SU-DHL-6 (cell line): Measurements from ENCODE around the gene PDE4D.

Experiments used
- CTCF ChIP-seq: fragments of 200-600 bp; sonication (generic); IDR thresholded peaks from one replicate; pipeline ENCODE4 v1.5.1; 2017; ENCODE audit warnings: antibody characterized with exemption, mild to moderate bottlenecking, low read length, moderate library complexity; ENCODE audit not compliant: insufficient read depth, poor library complexity, severe bottlenecking
- EZH2phosphoT487 ChIP-seq: fragments of 200-600 bp; sonication (generic), shearing (Covaris generic); conservative IDR thresholded peaks from 2 replicates; pipeline ENCODE4 v1.6.1; 2018; ENCODE audit warnings: mild to moderate bottlenecking, antibody characterized with exemption, low read length, moderate library complexity, mixed read lengths

- TF ChIP-seq CTCF (no peak), EZH2phosphoT487 (no peak)
Observed at GRCh38 chr5:59445741-59446140, 447.8 kb downstream of the PDE4D start.
